K562 (cell line): ENCODE measurements around the gene LMLN. TPM values are rescaled to one million over a fixed set of nuclear protein-coding genes. Genes with fewer than 3 reads are reported as not detected.
A peak's percentile ranks its signal among the peaks of the same experiment; 100 is the strongest.

Experiments used
- CBFA2T3 ChIP-seq: fragments of 450-650 bp; IDR thresholded peaks from 2 replicates; pipeline ENCODE4 v1.6.1; 2017
- CREB3 ChIP-seq: fragments of 450-650 bp; conservative IDR thresholded peaks from 2 replicates; pipeline ENCODE4 v1.6.1; 2016; ENCODE audit warnings: missing genetic modification characterization, low read depth, mild to moderate bottlenecking, missing compliant biosample characterization, moderate library complexity
- IRF2 ChIP-seq: sonication (generic); formaldehyde crosslinking; IDR thresholded peaks from 2 replicates; pipeline ENCODE4 v1.8.1; 2022; ENCODE audit warnings: mild to moderate bottlenecking, missing genetic modification reagents
- PTTG1 ChIP-seq: fragments of 450-650 bp; IDR thresholded peaks from 2 replicates; pipeline ENCODE4 v1.6.1; 2016; ENCODE audit warnings: low read depth, mild to moderate bottlenecking, missing genetic modification characterization, missing compliant biosample characterization
- SFPQ ChIP-seq: fragments of 200-400 bp; formaldehyde crosslinking; IDR thresholded peaks from 2 replicates; pipeline ENCODE4 v1.6.1; 2017; ENCODE audit warnings: mild to moderate bottlenecking, low read depth, low read length, moderate library complexity
- YY1 ChIP-seq, 3 experiments: IDR thresholded peaks; 2 replicates each; pipeline ENCODE4 v1.6.1; 2011; ENCODE audit warnings: low read length in 2 of 3, mild to moderate bottlenecking in 2 of 3, moderate library complexity in 2 of 3, borderline replicate concordance in 1 of 3, control low read depth in 1 of 3, low read depth in 1 of 3; ENCODE audit not compliant: insufficient read depth in 3 of 3, insufficient replicate concordance in 2 of 3, control insufficient read depth in 1 of 3, insufficient read length in 1 of 3; ENCODE audit errors: extremely low read depth in 1 of 3
- ZBTB1 ChIP-seq: sonication (generic); formaldehyde crosslinking; IDR thresholded peaks from 2 replicates; pipeline ENCODE4 v1.8.1; 2023; ENCODE audit warnings: missing genetic modification reagents, low read depth, mild to moderate bottlenecking, borderline replicate concordance
- ZFX ChIP-seq: sonication (generic); formaldehyde crosslinking; IDR thresholded peaks from 2 replicates; pipeline ENCODE4 v1.8.0; 2022; ENCODE audit warnings: mild to moderate bottlenecking, missing genetic modification reagents, moderate library complexity
- ZNF232 ChIP-seq: sonication (generic); formaldehyde crosslinking; IDR thresholded peaks from 2 replicates; pipeline ENCODE4 v1.8.0; 2022; ENCODE audit warnings: mild to moderate bottlenecking, missing genetic modification reagents
- ZNF695 ChIP-seq: fragments of 450-650 bp; formaldehyde crosslinking; IDR thresholded peaks from 2 replicates; pipeline ENCODE4 v1.4.0; 2020; ENCODE audit warnings: mild to moderate bottlenecking, moderate library complexity
- ZNF707 ChIP-seq: fragments of 250-450 bp; sonication (Bioruptor Pico); conservative IDR thresholded peaks from 2 replicates; pipeline ENCODE4 v1.8.0; 2022; ENCODE audit warnings: inconsistent platforms, mild to moderate bottlenecking, moderate library complexity
- polyA plus RNA-seq, 8 experiments: library from polyadenylated mRNA; depleted of rRNA in 4 of 8; stranded (reverse) in 5 of 8; unstranded in 3 of 8; fragments of >200 nt; fragmentation: Nextera tagmentation in 2 of 8; fragmentation: Illumina TruSeq in 1 of 8; extraction: Ambion mirVana in 2 of 8; extraction: Trizol in 1 of 8; gene quantifications; 2 replicates each; pipeline versions ENCODE4 v1.2.1 to v1.2.3, GENCODE V29; 2011 to 2014; ENCODE audit warnings: inconsistent platforms in 1 of 8, missing spikeins in 1 of 8
- total RNA-seq, 7 experiments: library from RNA; depleted of rRNA in 6 of 7; stranded (reverse); fragments of >200 nt in 6 of 7; fragmentation: Illumina TruSeq in 2 of 7; extraction: Trizol in 2 of 7; gene quantifications; 2 replicates each; pipeline versions ENCODE4 v1.2.1 to v1.2.3, GENCODE V29; 2011 to 2021; ENCODE audit warnings: low replicate concordance in 1 of 7
- TF ChIP-seq, protein P1 (sequence below): fragments of 450-650 bp; IDR thresholded peaks from 2 replicates; pipeline ENCODE4 v1.6.1; 2016; ENCODE audit warnings: mild to moderate bottlenecking, moderate library complexity

The LMLN gene
- total and polyA plus RNA-seq, 9 of the 15 experiments (the other 6 are each of a cell fraction or from before 2014, with no cell fraction given), result 2.2 to 15.9 (median 6.9) TPM

- TF ChIP-seq SFPQ (no peak), PTTG1 (tag) (no peak), ZFX (CRISPR knock-in tag) (no peak), ZNF232 (no peak), ZNF695 (CRISPR knock-in tag) (no peak), ZNF707 (CRISPR knock-in tag) (no peak), YY1 (IDR thresholded peaks at IDR 0.05; ENCODE audit: borderline replicate concordance in 1 of 3, control insufficient read depth in 1 of 3, extremely low read depth in 1 of 3, insufficient read depth in 3 of 3, insufficient read length in 1 of 3, insufficient replicate concordance in 2 of 3, low read depth in 1 of 3, low read length in 2 of 3) (no peak), IRF2 (CRISPR knock-in tag) (no peak), CREB3 (tag) (no peak), ZBTB1 (no peak), CBFA2T3 (peak; percentile 86)
- TF ChIP-seq, protein P1, sequence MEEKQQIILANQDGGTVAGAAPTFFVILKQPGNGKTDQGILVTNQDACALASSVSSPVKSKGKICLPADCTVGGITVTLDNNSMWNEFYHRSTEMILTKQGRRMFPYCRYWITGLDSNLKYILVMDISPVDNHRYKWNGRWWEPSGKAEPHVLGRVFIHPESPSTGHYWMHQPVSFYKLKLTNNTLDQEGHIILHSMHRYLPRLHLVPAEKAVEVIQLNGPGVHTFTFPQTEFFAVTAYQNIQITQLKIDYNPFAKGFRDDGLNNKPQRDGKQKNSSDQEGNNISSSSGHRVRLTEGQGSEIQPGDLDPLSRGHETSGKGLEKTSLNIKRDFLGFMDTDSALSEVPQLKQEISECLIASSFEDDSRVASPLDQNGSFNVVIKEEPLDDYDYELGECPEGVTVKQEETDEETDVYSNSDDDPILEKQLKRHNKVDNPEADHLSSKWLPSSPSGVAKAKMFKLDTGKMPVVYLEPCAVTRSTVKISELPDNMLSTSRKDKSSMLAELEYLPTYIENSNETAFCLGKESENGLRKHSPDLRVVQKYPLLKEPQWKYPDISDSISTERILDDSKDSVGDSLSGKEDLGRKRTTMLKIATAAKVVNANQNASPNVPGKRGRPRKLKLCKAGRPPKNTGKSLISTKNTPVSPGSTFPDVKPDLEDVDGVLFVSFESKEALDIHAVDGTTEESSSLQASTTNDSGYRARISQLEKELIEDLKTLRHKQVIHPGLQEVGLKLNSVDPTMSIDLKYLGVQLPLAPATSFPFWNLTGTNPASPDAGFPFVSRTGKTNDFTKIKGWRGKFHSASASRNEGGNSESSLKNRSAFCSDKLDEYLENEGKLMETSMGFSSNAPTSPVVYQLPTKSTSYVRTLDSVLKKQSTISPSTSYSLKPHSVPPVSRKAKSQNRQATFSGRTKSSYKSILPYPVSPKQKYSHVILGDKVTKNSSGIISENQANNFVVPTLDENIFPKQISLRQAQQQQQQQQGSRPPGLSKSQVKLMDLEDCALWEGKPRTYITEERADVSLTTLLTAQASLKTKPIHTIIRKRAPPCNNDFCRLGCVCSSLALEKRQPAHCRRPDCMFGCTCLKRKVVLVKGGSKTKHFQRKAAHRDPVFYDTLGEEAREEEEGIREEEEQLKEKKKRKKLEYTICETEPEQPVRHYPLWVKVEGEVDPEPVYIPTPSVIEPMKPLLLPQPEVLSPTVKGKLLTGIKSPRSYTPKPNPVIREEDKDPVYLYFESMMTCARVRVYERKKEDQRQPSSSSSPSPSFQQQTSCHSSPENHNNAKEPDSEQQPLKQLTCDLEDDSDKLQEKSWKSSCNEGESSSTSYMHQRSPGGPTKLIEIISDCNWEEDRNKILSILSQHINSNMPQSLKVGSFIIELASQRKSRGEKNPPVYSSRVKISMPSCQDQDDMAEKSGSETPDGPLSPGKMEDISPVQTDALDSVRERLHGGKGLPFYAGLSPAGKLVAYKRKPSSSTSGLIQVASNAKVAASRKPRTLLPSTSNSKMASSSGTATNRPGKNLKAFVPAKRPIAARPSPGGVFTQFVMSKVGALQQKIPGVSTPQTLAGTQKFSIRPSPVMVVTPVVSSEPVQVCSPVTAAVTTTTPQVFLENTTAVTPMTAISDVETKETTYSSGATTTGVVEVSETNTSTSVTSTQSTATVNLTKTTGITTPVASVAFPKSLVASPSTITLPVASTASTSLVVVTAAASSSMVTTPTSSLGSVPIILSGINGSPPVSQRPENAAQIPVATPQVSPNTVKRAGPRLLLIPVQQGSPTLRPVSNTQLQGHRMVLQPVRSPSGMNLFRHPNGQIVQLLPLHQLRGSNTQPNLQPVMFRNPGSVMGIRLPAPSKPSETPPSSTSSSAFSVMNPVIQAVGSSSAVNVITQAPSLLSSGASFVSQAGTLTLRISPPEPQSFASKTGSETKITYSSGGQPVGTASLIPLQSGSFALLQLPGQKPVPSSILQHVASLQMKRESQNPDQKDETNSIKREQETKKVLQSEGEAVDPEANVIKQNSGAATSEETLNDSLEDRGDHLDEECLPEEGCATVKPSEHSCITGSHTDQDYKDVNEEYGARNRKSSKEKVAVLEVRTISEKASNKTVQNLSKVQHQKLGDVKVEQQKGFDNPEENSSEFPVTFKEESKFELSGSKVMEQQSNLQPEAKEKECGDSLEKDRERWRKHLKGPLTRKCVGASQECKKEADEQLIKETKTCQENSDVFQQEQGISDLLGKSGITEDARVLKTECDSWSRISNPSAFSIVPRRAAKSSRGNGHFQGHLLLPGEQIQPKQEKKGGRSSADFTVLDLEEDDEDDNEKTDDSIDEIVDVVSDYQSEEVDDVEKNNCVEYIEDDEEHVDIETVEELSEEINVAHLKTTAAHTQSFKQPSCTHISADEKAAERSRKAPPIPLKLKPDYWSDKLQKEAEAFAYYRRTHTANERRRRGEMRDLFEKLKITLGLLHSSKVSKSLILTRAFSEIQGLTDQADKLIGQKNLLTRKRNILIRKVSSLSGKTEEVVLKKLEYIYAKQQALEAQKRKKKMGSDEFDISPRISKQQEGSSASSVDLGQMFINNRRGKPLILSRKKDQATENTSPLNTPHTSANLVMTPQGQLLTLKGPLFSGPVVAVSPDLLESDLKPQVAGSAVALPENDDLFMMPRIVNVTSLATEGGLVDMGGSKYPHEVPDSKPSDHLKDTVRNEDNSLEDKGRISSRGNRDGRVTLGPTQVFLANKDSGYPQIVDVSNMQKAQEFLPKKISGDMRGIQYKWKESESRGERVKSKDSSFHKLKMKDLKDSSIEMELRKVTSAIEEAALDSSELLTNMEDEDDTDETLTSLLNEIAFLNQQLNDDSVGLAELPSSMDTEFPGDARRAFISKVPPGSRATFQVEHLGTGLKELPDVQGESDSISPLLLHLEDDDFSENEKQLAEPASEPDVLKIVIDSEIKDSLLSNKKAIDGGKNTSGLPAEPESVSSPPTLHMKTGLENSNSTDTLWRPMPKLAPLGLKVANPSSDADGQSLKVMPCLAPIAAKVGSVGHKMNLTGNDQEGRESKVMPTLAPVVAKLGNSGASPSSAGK, result peak; percentile 70
Observed at GRCh38 chr3:198092276-198092675, 132.3 kb downstream of the LMLN start (continued).
